HepG2 (cell line): ENCODE measurements around the gene GATAD2B. TPM values are rescaled to one million over a fixed set of nuclear protein-coding genes. Genes with fewer than 3 reads are reported as not detected.

Source experiments
- AGO1 ChIP-seq: fragments of 200-400 bp; formaldehyde crosslinking; IDR thresholded peaks from 2 replicates; pipeline ENCODE4 v1.6.1; 2017; ENCODE audit warnings: mild to moderate bottlenecking, low read depth, low read length, moderate library complexity; ENCODE audit not compliant: poor library complexity, severe bottlenecking
- HDAC1 ChIP-seq: sonication (generic); formaldehyde crosslinking; IDR thresholded peaks from 2 replicates; pipeline ENCODE4 v1.5.1; 2020; ENCODE audit warnings: mild to moderate bottlenecking, missing genetic modification reagents
- KDM6A ChIP-seq: IDR thresholded peaks from 2 replicates; pipeline ENCODE4 v1.6.1; 2016; ENCODE audit warnings: low read depth
- MIER3 ChIP-seq: IDR thresholded peaks from 2 replicates; pipeline ENCODE4 v1.6.1; 2016; ENCODE audit warnings: missing compliant biosample characterization, borderline replicate concordance
- RARA ChIP-seq: IDR thresholded peaks from 2 replicates; pipeline ENCODE4 v1.6.1; 2016; ENCODE audit warnings: missing genetic modification reagents, missing compliant biosample characterization
- RELA ChIP-seq: sonication (generic); formaldehyde crosslinking; IDR thresholded peaks from 2 replicates; pipeline ENCODE4 v1.4.0; 2020; ENCODE audit warnings: missing genetic modification reagents
- TOE1 ChIP-seq: sonication (generic); formaldehyde crosslinking; IDR thresholded peaks from 2 replicates; pipeline ENCODE4 v1.4.0; 2020; ENCODE audit warnings: mild to moderate bottlenecking, missing genetic modification reagents
- YEATS4 ChIP-seq: sonication (generic); formaldehyde crosslinking; IDR thresholded peaks from 2 replicates; pipeline ENCODE4 v1.4.0; 2020; ENCODE audit warnings: missing genetic modification reagents, borderline replicate concordance
- ZC3H13 ChIP-seq: sonication (generic); formaldehyde crosslinking; IDR thresholded peaks from 2 replicates; pipeline ENCODE4 v1.8.1; 2023; ENCODE audit warnings: mild to moderate bottlenecking, missing genetic modification reagents, moderate library complexity
- ZNF496 ChIP-seq: sonication (generic); formaldehyde crosslinking; IDR thresholded peaks from 2 replicates; pipeline ENCODE4 v1.8.1; 2023; ENCODE audit warnings: mild to moderate bottlenecking, moderate library complexity, missing genetic modification reagents; ENCODE audit not compliant: insufficient replicate concordance
- ZNF512B ChIP-seq: sonication (generic); formaldehyde crosslinking; IDR thresholded peaks from 2 replicates; pipeline ENCODE4 v1.5.1; 2020; ENCODE audit warnings: missing genetic modification reagents, mild to moderate bottlenecking, borderline replicate concordance
- ZNF513 ChIP-seq: sonication (generic); formaldehyde crosslinking; conservative IDR thresholded peaks from 2 replicates; pipeline ENCODE4 v1.5.0; 2020; ENCODE audit warnings: missing genetic modification reagents
- ZNF530 ChIP-seq: sonication (generic); formaldehyde crosslinking; IDR thresholded peaks from 2 replicates; pipeline ENCODE4 v1.5.0; 2020; ENCODE audit warnings: low read depth, mild to moderate bottlenecking, missing genetic modification reagents
- ZNF574 ChIP-seq: sonication (generic); formaldehyde crosslinking; IDR thresholded peaks from 2 replicates; pipeline ENCODE4 v1.4.0; 2020; ENCODE audit warnings: missing genetic modification reagents
- polyA plus RNA-seq, 8 experiments: library from polyadenylated mRNA; depleted of rRNA in 3 of 8; stranded (reverse) in 7 of 8; unstranded in 1 of 8; fragments of >200 nt; fragmentation: Illumina TruSeq in 4 of 8; extraction: Trizol in 4 of 8; gene quantifications; 2 replicates each; pipeline versions ENCODE4 v1.2.1 to v1.2.3, GENCODE V29; 2011 to 2016; ENCODE audit warnings: low read depth in 4 of 8, missing spikeins in 1 of 8, mixed read lengths in 1 of 8; ENCODE audit not compliant: insufficient read depth in 1 of 8
- total RNA-seq, 5 experiments: library from RNA; depleted of rRNA; stranded (reverse); fragments of >200 nt; fragmentation: Illumina TruSeq; extraction: Trizol; gene quantifications; 2 replicates each; pipeline ENCODE4 v1.2.3, GENCODE V29; 2016; ENCODE audit warnings: low read depth in 1 of 5
- TF ChIP-seq, protein P1 (sequence below): IDR thresholded peaks from 2 replicates; pipeline ENCODE4 v1.6.1; 2016; ENCODE audit warnings: mild to moderate bottlenecking, missing biosample characterization, missing genetic modification reagents
- TF ChIP-seq, protein P2 (sequence below): sonication (generic); formaldehyde crosslinking; conservative IDR thresholded peaks from 2 replicates; pipeline ENCODE4 v1.8.0; 2022; ENCODE audit warnings: mild to moderate bottlenecking, moderate library complexity, missing genetic modification reagents

Gene GATAD2B
- total and polyA plus RNA-seq, 2 of the 13 experiments (the other 11 are each of a cell fraction or from before 2014, with no cell fraction given), result 3.2 to 5.2 TPM

- TF ChIP-seq AGO1, result no peak
- TF ChIP-seq ZNF496 (CRISPR knock-in tag), result no peak
- no peak for TF ChIP-seq TOE1 (CRISPR knock-in tag)
- TF ChIP-seq ZNF530 (CRISPR knock-in tag), result no peak
- no peak for TF ChIP-seq RELA
- TF ChIP-seq ZC3H13 (CRISPR knock-in tag), result no peak
- TF ChIP-seq HDAC1 (CRISPR knock-in tag), result 0 out of 2 replicates have a peak, but pooled peaks have one; percentile 61
- no peak for TF ChIP-seq ZNF574 (CRISPR knock-in tag)
- TF ChIP-seq ZNF513 (CRISPR knock-in tag), result no peak
- peak; percentile 56; the same call in 1 of the 2 replicates for TF ChIP-seq YEATS4 (CRISPR knock-in tag)
- 0 out of 2 replicates have a peak, but pooled peaks have one; percentile 45 for TF ChIP-seq MIER3
- TF ChIP-seq KDM6A (CRISPR knock-in tag), result peak; percentile 81
- peak; percentile 66 for TF ChIP-seq RARA
- 0 out of 2 replicates have a peak, but pooled peaks have one; percentile 8 for TF ChIP-seq ZNF512B (CRISPR knock-in tag)
- TF ChIP-seq, protein P1, sequence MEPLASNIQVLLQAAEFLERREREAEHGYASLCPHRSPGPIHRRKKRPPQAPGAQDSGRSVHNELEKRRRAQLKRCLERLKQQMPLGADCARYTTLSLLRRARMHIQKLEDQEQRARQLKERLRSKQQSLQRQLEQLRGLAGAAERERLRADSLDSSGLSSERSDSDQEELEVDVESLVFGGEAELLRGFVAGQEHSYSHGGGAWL (CRISPR knock-in tag), result no peak
- TF ChIP-seq, protein P2, sequence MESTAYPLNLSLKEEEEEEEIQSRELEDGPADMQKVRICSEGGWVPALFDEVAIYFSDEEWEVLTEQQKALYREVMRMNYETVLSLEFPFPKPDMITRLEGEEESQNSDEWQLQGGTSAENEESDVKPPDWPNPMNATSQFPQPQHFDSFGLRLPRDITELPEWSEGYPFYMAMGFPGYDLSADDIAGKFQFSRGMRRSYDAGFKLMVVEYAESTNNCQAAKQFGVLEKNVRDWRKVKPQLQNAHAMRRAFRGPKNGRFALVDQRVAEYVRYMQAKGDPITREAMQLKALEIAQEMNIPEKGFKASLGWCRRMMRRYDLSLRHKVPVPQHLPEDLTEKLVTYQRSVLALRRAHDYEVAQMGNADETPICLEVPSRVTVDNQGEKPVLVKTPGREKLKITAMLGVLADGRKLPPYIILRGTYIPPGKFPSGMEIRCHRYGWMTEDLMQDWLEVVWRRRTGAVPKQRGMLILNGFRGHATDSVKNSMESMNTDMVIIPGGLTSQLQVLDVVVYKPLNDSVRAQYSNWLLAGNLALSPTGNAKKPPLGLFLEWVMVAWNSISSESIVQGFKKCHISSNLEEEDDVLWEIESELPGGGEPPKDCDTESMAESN (CRISPR knock-in tag), result no peak
Measured at GRCh38 chr1:153768316-153769181, 154.2 kb downstream of the GATAD2B start (continued).
